Stomach (tissue), 4 donors: ENCODE measurements around the gene TTC33.
"Not testable (repeated sequence)": the region's sequence is repeated elsewhere in the genome, so short reads cannot be mapped to it uniquely, and the experiment has no call there.

ENCODE experiments used
- POLR2A ChIP-seq, 4 donors: fragments of 450-650 bp; IDR thresholded peaks; one replicate each; pipeline ENCODE4 v1.6.1; 2016; ENCODE audit warnings: antibody characterized with exemption in 4 of 4, control low read depth in 2 of 4, mild to moderate bottlenecking in 1 of 4, moderate library complexity in 1 of 4
- POLR2AphosphoS5 ChIP-seq, 3 donors: sonication (generic); formaldehyde crosslinking; IDR thresholded peaks; one replicate each; pipeline ENCODE4 v1.6.1; 2016; ENCODE audit warnings: antibody characterized with exemption in 3 of 3
- TF ChIP-seq, protein P1 (sequence below), 7 experiments: fragments of 450-650 bp in 4 of 7; fragments of 200-600 bp in 3 of 7; sonication (generic) in 3 of 7; IDR thresholded peaks; one replicate each; pipeline ENCODE4 v1.5.1; 2016 to 2019; ENCODE audit warnings: antibody characterized with exemption in 7 of 7, control low read depth in 2 of 7, mild to moderate bottlenecking in 1 of 7

- TF ChIP-seq POLR2A, POLR2AphosphoS5 (IDR thresholded peaks at IDR 0.05): not testable (repeated sequence)
- TF ChIP-seq, protein P1, sequence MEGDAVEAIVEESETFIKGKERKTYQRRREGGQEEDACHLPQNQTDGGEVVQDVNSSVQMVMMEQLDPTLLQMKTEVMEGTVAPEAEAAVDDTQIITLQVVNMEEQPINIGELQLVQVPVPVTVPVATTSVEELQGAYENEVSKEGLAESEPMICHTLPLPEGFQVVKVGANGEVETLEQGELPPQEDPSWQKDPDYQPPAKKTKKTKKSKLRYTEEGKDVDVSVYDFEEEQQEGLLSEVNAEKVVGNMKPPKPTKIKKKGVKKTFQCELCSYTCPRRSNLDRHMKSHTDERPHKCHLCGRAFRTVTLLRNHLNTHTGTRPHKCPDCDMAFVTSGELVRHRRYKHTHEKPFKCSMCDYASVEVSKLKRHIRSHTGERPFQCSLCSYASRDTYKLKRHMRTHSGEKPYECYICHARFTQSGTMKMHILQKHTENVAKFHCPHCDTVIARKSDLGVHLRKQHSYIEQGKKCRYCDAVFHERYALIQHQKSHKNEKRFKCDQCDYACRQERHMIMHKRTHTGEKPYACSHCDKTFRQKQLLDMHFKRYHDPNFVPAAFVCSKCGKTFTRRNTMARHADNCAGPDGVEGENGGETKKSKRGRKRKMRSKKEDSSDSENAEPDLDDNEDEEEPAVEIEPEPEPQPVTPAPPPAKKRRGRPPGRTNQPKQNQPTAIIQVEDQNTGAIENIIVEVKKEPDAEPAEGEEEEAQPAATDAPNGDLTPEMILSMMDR (IDR thresholded peaks at IDR 0.05): not testable (repeated sequence)
These were observed 36.9 kb upstream of the TTC33 start for GRCh38 chr5:40792691-40793090.
